ENCODE measurements around the gene SSBP1.

DNA sequence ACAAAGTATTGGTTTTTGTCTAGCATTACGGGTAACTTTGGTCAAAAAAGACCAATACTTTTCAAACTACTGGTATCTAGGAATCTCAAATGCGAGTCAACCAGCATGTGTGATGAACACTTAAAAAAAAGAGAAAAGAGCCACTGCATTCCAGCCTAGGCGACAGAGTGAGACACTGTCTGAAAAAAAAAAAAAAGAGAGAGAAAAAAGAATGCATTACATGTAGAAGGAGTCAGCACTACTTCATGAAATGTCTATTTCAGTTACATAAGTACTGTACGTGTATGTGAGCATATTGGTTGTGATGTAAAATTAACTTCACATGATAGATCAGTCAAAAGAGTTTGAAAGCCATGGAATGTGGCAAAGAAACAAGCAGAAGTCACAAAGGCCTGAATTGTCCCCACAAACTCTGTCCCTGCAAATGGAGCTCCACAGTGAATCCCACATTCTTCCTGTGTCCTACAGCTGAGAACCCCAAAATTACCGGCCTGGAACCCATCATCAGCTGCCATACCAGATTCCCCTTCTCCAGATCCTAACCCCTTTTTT lies 37.8 kb upstream of the SSBP1 start:
- TF ChIP-seq POLR2AphosphoS5 (IDR thresholded peaks at IDR 0.05), result no peak
- TF ChIP-seq, protein P1, sequence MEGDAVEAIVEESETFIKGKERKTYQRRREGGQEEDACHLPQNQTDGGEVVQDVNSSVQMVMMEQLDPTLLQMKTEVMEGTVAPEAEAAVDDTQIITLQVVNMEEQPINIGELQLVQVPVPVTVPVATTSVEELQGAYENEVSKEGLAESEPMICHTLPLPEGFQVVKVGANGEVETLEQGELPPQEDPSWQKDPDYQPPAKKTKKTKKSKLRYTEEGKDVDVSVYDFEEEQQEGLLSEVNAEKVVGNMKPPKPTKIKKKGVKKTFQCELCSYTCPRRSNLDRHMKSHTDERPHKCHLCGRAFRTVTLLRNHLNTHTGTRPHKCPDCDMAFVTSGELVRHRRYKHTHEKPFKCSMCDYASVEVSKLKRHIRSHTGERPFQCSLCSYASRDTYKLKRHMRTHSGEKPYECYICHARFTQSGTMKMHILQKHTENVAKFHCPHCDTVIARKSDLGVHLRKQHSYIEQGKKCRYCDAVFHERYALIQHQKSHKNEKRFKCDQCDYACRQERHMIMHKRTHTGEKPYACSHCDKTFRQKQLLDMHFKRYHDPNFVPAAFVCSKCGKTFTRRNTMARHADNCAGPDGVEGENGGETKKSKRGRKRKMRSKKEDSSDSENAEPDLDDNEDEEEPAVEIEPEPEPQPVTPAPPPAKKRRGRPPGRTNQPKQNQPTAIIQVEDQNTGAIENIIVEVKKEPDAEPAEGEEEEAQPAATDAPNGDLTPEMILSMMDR (IDR thresholded peaks at IDR 0.05), result no peak
- TF ChIP-seq POLR2A (IDR thresholded peaks at IDR 0.05; ENCODE audit: low read depth), result no peak

Measured in esophagus muscularis mucosa (tissue), 3 donors.